Right forelimb (tissue), 1 donor: ENCODE results near the gene SYNPO2L.
A peak's percentile ranks its signal among the peaks of the same experiment; 100 is the strongest.
"Not testable (repeated sequence)": the region's sequence is repeated elsewhere in the genome, so short reads cannot be mapped to it uniquely, and the experiment has no call there.

Experiments used
- DNase-seq: peaks from one replicate; pipeline ENCODE4 v3.0.0-alpha.2; 2018

The SYNPO2L gene, protein sequence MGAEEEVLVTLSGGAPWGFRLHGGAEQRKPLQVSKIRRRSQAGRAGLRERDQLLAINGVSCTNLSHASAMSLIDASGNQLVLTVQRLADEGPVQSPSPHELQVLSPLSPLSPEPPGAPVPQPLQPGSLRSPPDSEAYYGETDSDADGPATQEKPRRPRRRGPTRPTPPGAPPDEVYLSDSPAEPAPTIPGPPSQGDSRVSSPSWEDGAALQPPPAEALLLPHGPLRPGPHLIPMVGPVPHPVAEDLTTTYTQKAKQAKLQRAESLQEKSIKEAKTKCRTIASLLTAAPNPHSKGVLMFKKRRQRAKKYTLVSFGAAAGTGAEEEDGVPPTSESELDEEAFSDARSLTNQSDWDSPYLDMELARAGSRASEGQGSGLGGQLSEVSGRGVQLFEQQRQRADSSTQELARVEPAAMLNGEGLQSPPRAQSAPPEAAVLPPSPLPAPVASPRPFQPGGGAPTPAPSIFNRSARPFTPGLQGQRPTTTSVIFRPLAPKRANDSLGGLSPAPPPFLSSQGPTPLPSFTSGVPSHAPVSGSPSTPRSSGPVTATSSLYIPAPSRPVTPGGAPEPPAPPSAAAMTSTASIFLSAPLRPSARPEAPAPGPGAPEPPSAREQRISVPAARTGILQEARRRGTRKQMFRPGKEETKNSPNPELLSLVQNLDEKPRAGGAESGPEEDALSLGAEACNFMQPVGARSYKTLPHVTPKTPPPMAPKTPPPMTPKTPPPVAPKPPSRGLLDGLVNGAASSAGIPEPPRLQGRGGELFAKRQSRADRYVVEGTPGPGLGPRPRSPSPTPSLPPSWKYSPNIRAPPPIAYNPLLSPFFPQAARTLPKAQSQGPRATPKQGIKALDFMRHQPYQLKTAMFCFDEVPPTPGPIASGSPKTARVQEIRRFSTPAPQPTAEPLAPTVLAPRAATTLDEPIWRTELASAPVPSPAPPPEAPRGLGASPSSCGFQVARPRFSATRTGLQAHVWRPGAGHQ

GRCh38 chr10:73655990-73656298 is at the start of gene SYNPO2L:
TSS of gene SYNPO2L (minus strand) at chr10:73656029. CDS start at chr10:73655922, 107 bp downstream.
- DNase-seq, result peak; percentile 62

DNA sequence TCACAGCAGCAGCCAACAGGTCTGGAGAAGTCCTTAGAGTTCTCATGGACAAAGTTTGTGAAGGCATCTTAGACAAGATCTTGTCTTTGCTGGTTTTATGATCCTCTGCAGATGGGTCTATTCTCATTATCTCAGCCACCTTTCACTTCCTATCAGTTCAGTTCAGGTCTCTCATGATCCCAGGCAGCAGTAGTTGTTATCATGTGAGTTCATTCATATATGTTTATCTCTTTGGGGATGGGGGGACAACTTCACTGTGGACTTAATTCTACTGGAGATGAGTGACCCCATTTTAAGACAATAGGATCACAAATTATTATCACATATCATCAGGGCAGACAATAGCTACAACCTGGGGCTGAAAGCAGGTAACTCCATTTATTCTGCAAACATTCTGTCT is 48.1 kb upstream of the SYNPO2L start:
- not testable (repeated sequence) for DNase-seq

GRCh38 chr10:73698819-73699218 is 43.0 kb upstream of the SYNPO2L start:
- not testable (repeated sequence) for DNase-seq

DNA sequence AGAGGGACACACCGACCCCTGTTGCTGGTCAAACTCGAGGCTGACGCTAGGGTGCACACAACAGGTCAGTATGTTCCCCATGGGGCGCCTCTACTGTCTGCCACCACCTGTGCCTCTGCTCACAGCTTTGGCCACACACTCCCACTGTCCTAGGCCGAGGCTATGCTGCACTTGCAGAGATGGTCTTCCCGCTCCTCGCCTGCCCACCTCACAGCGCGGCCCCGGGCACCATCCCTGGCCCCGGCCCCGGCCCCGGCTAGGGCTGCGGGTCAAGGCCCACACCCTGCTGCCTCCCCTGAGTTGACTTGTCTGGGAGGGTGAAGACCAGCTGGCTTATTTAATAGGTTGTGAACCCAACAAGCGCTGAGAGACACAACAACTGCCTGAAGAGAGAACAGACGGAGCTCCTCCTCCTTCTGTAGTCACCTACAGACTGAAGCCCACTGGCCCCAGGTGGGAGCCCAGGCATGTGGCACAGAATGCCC is 41.9 kb upstream of the SYNPO2L start, which contains the start of gene AGAP5:
Gene AGAP5 (minus strand): TSS at position 435 of the 485 bp plus-strand sequence. CDS start 354 bp downstream, at position 81.
- DNase-seq, result not testable (repeated sequence)

DNA sequence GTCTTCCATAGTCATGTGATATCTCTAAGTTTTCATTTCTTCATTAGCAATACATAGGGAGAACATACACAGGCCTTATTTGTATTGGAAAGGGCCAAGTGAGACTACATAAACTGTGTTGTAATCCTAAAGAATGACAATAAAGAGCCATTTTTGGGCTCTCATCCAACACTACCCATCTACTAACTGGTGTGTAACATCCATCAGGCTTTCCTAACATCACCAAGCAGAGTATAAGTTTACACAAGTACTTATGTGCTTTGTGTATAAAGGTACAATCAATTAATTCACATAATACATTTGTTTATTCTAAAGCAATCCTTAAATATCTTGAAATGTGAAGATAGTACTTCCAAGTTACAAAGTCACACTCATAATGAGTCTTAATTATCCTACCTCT is 39.5 kb upstream of the SYNPO2L start:
- DNase-seq, result not testable (repeated sequence)

DNA sequence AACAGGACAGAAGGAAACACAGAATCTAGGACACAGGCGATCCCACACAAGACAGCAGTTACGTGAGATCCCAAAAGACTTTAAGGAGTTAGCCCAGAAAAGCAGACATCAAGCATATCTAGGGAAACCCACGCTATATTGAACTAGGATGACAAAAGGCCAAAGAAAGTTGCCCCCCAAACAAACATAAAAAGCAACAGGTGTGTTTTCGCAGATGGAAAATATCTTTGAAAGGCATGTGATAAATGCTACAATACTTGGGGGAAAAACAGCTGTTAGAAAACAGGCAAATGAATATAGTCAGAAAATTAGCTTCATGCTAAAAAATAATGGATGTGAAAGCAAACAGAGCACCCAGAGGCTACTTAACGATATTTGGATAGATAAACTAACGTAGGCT is 34.9 kb upstream of the SYNPO2L start:
- DNase-seq, result not testable (repeated sequence)

GRCh38 chr10:73689596-73689995 is 33.8 kb upstream of the SYNPO2L start:
- DNase-seq, result not testable (repeated sequence)

DNA sequence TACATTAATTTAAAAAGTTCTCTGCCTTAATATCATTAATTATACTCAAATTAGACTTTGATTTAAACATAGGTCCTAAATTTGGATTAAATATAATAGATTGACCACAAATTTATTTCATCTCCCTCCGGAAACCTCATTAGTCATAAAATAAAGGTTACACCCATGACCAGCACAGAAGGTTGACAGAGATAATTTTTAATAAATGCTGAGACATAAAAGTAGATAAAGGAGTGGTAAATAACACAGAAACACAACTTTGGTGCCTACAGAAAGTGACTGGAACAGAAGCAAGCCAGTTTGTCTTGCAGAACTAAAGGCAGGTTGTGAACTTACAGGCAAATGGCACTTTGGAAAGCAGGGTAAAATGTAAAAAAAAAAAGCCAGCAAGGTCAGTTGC is 31.8 kb upstream of the SYNPO2L start:
- DNase-seq, result not testable (repeated sequence)

- not testable (repeated sequence) for DNase-seq
Observed at GRCh38 chr10:73674546-73674945, 18.7 kb upstream of the SYNPO2L start.

DNA sequence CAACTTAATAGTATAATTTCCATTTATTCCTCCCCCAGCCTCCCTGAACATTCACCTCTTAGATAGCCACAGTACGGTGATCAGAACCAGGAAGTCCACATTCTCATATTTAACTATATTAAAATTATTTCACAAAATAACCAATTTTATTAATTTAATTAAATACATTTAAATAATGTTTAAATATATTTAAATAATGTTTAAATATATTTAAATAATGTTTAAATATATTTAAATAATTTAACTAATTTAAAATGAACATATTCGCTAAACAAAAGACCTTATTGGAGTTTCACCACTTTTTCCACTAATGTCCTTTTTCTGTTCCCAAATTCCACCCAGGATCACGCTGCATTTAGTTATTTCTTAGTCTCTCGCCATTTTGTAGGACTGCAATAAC is 12.5 kb upstream of the SYNPO2L start:
- DNase-seq, result not testable (repeated sequence)

GRCh38 chr10:73666153-73666809 is 10.5 kb upstream of the SYNPO2L start:
- not testable (repeated sequence) for DNase-seq

DNA sequence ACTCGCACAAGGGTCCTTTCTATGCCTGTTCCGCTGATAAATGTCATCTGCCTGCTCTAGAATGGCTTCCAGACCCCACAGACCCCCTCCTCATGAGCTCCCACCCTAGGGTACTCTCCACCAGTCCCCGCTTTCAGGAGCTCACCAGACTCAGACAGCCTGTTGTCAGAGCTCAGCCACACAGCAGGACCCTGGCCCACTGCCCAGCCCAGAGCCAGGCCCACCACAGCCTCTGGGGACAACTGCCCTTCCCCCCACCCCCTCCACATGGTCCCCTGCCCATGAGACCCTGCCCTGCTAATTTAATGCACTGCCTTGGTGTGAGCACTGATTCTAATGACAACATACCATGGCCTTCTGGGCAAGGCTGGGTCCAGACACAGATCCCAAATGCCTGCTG is 9.8 kb upstream of the SYNPO2L start:
- not testable (repeated sequence) for DNase-seq

GRCh38 chr10:73664156-73665040 is 8.6 kb upstream of the SYNPO2L start:
- not testable (repeated sequence) for DNase-seq

DNA sequence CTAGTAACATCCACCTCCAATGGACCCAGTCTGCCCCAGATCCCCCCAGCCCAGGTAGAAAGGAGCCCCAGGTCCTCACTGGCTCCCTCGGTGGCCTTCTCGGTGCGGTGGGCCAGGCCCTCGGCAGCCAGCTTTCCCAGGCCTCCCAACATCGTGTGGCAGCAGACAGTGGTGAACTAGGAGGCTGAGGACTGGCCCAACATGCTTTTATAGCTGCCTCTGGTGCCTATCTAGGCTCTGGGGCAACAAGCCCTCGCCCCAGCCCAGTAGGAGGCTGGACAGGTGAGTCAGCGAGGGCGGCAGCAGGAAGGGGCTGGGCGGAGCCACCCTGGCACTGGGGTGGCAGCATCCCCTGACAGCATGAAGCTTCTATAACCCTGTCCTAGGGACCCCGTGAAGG is 7.8 kb upstream of the SYNPO2L start:
- not testable (repeated sequence) for DNase-seq

DNA sequence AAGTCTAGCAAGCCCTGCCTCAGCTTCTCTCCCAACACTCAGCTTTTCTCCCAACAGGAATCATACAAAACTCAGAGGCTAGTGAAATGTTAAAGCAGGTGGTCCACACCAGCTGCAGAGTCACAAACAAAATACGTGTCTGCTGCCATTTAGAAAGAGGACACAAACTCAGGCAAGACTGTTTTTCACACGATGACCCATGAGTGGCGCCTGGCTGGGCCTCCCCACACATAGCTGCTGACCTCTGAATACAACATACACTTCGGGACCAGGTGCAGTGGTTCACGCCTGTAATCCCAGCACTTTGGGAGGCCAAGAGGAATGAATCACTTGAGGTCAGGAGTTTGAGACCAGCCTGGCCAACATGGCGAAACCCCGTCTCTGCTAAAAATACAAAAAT is 6.9 kb upstream of the SYNPO2L start:
- DNase-seq, result not testable (repeated sequence)

- no peak for DNase-seq
Observed at GRCh38 chr10:73655257-73655989, 406 bp downstream of the SYNPO2L start.

GRCh38 chr10:73653701-73654100 is 2.1 kb downstream of the SYNPO2L start:
- no peak for DNase-seq

- no peak for DNase-seq
Observed at GRCh38 chr10:73653195-73653594, 2.6 kb downstream of the SYNPO2L start.

DNA sequence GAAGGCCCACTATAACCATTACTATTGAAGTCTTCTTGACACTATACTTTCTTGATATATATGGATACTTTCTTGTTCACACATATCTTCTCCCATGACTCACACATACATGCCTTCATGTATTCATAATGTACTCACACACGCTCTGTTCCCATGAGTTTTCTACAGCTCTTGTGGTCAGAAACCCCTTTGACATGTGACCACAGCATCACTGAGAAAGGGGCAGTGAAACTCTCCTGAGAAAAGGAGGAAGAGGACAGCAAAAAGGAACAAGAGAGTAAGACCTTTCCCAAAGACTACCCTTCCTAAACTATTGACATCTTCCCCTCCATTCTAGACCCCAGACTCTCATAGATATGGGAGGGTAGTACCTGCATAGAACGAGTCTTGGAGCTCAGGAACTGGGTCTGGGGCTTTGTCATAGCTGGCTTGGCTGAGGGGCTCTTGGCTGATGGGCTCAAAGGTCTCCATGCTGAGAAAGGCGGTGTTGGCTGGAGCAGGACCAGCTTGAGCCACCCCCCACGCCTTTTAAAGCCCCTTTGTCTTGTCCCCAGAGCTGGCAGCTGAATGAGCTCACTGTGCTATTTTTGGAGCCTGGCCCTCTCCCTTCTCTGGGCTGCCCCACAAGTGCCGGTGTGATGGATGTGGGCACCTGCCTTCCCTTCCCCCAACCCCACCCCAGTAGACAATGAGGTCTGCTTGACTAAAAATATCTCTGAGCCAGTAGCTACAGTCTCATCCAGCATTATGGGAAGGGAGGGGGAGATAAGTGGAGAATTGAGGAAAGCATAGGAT is 5.1 kb downstream of the SYNPO2L start:
- peak; percentile 54 for DNase-seq
